Activated CD4-positive, alpha-beta memory T cell treated with anti-CD3 and anti-CD28 coated beads for 36 hours (primary cell): ENCODE data around the gene STX1B. TPM values are rescaled to one million over a fixed set of nuclear protein-coding genes. Genes with fewer than 3 reads are reported as not detected.

Experiments
- CTCF ChIA-PET: fragments of 350-600 bp; sonication (Branson Sonifier 250); formaldehyde crosslinking; loops from one replicate; lab custom pipeline; 2021; ENCODE audit warnings: antibody characterized with exemption, inconsistent platforms; lab: Charles Lee
- POLR2A ChIA-PET: fragments of 350-600 bp; sonication (Branson Sonifier 250); formaldehyde crosslinking; loops from one replicate; lab custom pipeline; 2021; ENCODE audit warnings: antibody characterized with exemption; lab: Charles Lee
- DNase-seq: peaks from one replicate; pipeline ENCODE4 v3.0.0-alpha.2; 2020
- H3K27ac Mint-ChIP-seq: one replicate; pipeline ENCODE4 v1.8.0; 2021; ENCODE audit warnings: mixed read lengths
- H3K27me3 Mint-ChIP-seq: one replicate; pipeline ENCODE4 v1.8.0; 2021; ENCODE audit warnings: mixed read lengths
- H3K36me3 Mint-ChIP-seq: one replicate; pipeline ENCODE4 v1.8.0; 2021; ENCODE audit warnings: mixed read lengths
- H3K4me1 Mint-ChIP-seq: one replicate; pipeline ENCODE4 v1.8.0; 2021; ENCODE audit warnings: low read depth, mixed read lengths
- H3K4me3 Mint-ChIP-seq: one replicate; pipeline ENCODE4 v1.8.0; 2021; ENCODE audit warnings: mild to moderate bottlenecking, mixed read lengths
- H3K9me3 Mint-ChIP-seq: one replicate; pipeline ENCODE4 v1.8.0; 2021; ENCODE audit warnings: mixed read lengths
- intact Hi-C: fragments of 100-400 bp; cut with micrococcal nuclease; formaldehyde crosslinking; loops from one replicate; pipeline ENCODE4 v1.15.1; 2023
- total RNA-seq, 2 experiments: library from RNA; stranded (reverse); gene quantifications; one replicate each; pipeline ENCODE4 v1.2.3, GENCODE V29; 2021

Gene STX1B
- total RNA-seq, 2 experiments from 2014 or later = 0.92 to 1.0 TPM

- H3K9me3 Mint-ChIP-seq = no peaks in the 10 kb centered on the region
- intact Hi-C loops = no loop called here
- peaks cover 57% of the 10 kb centered on the region for H3K36me3 Mint-ChIP-seq
- DNase-seq = no peak
- ChIA-PET POLR2A (no interaction called here), CTCF (no interaction called here)
- no peaks in the 10 kb centered on the region for H3K27me3 Mint-ChIP-seq
- no peaks in the 10 kb centered on the region for H3K4me1 Mint-ChIP-seq
- H3K27ac Mint-ChIP-seq = no peak overlapping the region
- no peak overlapping the region for H3K4me3 Mint-ChIP-seq
Observed at GRCh38 chr16:30971298-30971697, 39.1 kb downstream of the STX1B start.

GRCh38 chr16:30969246-30969842 is 41.1 kb downstream of the STX1B start:
- DNase-seq = no peak
- intact Hi-C loops = no loop called here
- no peaks in the 10 kb centered on the region for H3K9me3 Mint-ChIP-seq
- peaks cover 65% of the 10 kb centered on the region for H3K36me3 Mint-ChIP-seq
- POLR2A ChIA-PET = no interaction called here
- H3K4me1 Mint-ChIP-seq = no peaks in the 10 kb centered on the region
- no peaks in the 10 kb centered on the region for H3K27me3 Mint-ChIP-seq
- no peak overlapping the region for H3K27ac Mint-ChIP-seq
- H3K4me3 Mint-ChIP-seq = no peak overlapping the region
- CTCF ChIA-PET = interaction anchor here (0.6 to 1.4 kb wide), 3 partner anchors 12 to 54 kb away, joined by 3 to 4 read pairs (median 4); no protein-coding TSS in a partner anchor

- no peak for DNase-seq
- Mint-ChIP-seq H3K9me3 (no peaks in the 10 kb centered on the region), H3K27ac (no peak overlapping the region), H3K4me3 (no peak overlapping the region), H3K4me1 (no peaks in the 10 kb centered on the region), H3K36me3 (peaks cover 64% of the 10 kb centered on the region), H3K27me3 (no peaks in the 10 kb centered on the region)
- POLR2A ChIA-PET = no interaction called here
- intact Hi-C loops = no loop called here
- CTCF ChIA-PET = no interaction called here
Observed at GRCh38 chr16:30967795-30968194, 42.6 kb downstream of the STX1B start.

- intact Hi-C loops = no loop called here
- no peaks in the 10 kb centered on the region for H3K4me1 Mint-ChIP-seq
- POLR2A ChIA-PET = no interaction called here
- no peak overlapping the region for H3K27ac Mint-ChIP-seq
- CTCF ChIA-PET = no interaction called here
- H3K4me3 Mint-ChIP-seq = no peak overlapping the region
- H3K27me3 Mint-ChIP-seq = no peaks in the 10 kb centered on the region
- DNase-seq = no peak
- H3K36me3 Mint-ChIP-seq = peaks cover 60% of the 10 kb centered on the region
- no peaks in the 10 kb centered on the region for H3K9me3 Mint-ChIP-seq
Observed at GRCh38 chr16:30966033-30966619, 44.3 kb downstream of the STX1B start.

- intact Hi-C loops = no loop called here
- no peak for DNase-seq
- peaks cover 58% of the 10 kb centered on the region for H3K36me3 Mint-ChIP-seq
- no peaks in the 10 kb centered on the region for H3K9me3 Mint-ChIP-seq
- H3K4me1 Mint-ChIP-seq = no peaks in the 10 kb centered on the region
- ChIA-PET CTCF (no interaction called here), POLR2A (no interaction called here)
- no peak overlapping the region for H3K4me3 Mint-ChIP-seq
- no peaks in the 10 kb centered on the region for H3K27me3 Mint-ChIP-seq
- H3K27ac Mint-ChIP-seq = no peak overlapping the region
Observed at GRCh38 chr16:30965436-30965835, 45.0 kb downstream of the STX1B start.

- DNase-seq = no peak
- intact Hi-C loops = no loop called here
- Mint-ChIP-seq H3K4me3 (no peak overlapping the region), H3K36me3 (peaks cover 63% of the 10 kb centered on the region), H3K27me3 (no peaks in the 10 kb centered on the region), H3K27ac (no peak overlapping the region), H3K4me1 (peaks cover 7% of the 10 kb centered on the region), H3K9me3 (no peaks in the 10 kb centered on the region)
- ChIA-PET CTCF (interaction anchor here (1.1 to 1.5 kb wide), 3 partner anchors 10 to 29 kb away, joined by 3 read pairs; no protein-coding TSS in a partner anchor), POLR2A (interaction anchor here (1.0 kb wide), 1 partner anchor 14 kb away, joined by 3 read pairs; no protein-coding TSS in a partner anchor)
Observed at GRCh38 chr16:30964574-30965226, 45.7 kb downstream of the STX1B start.

- Mint-ChIP-seq H3K4me1 (peaks cover 14% of the 10 kb centered on the region), H3K27ac (no peak overlapping the region), H3K36me3 (peaks cover 63% of the 10 kb centered on the region), H3K4me3 (no peak overlapping the region), H3K27me3 (no peaks in the 10 kb centered on the region), H3K9me3 (no peaks in the 10 kb centered on the region)
- POLR2A ChIA-PET = interaction anchor here (1.0 kb wide), 1 partner anchor 13 kb away, joined by 3 read pairs; no protein-coding TSS in a partner anchor
- intact Hi-C loops = no loop called here
- DNase-seq = no peak
- CTCF ChIA-PET = interaction anchor here (1.1 to 1.5 kb wide), 3 partner anchors 9 to 28 kb away, joined by 3 read pairs; no protein-coding TSS in a partner anchor
Observed at GRCh38 chr16:30963925-30964511, 46.4 kb downstream of the STX1B start.

GRCh38 chr16:30961384-30961783 is 49.1 kb downstream of the STX1B start:
- Mint-ChIP-seq H3K27me3 (no peaks in the 10 kb centered on the region), H3K36me3 (peaks cover 58% of the 10 kb centered on the region), H3K4me3 (no peak overlapping the region), H3K4me1 (peaks cover 21% of the 10 kb centered on the region), H3K9me3 (no peaks in the 10 kb centered on the region), H3K27ac (no peak overlapping the region)
- ChIA-PET POLR2A (no interaction called here), CTCF (interaction anchor here (0.6 to 0.7 kb wide), 2 partner anchors 20 to 158 kb away, joined by 3 to 4 read pairs; no protein-coding TSS in a partner anchor)
- intact Hi-C loops = no loop called here
- no peak for DNase-seq

GRCh38 chr16:30958175-30959079 is 52.0 kb downstream of the STX1B start:
- DNase-seq = no peak
- Mint-ChIP-seq H3K27me3 (no peaks in the 10 kb centered on the region), H3K4me1 (peaks cover 26% of the 10 kb centered on the region), H3K9me3 (no peaks in the 10 kb centered on the region), H3K27ac (peak overlapping the region; percentile 82), H3K4me3 (peak overlapping the region; percentile 88), H3K36me3 (peaks cover 39% of the 10 kb centered on the region)
- intact Hi-C loops = loop anchor here (5.0 kb wide), 2 partner anchors 39 to 134 kb away; partner anchors contain the start of gene VKORC1
- CTCF ChIA-PET = interaction anchor here (1.1 kb wide), 1 partner anchor 184 kb away, joined by 4 read pairs; no protein-coding TSS in a partner anchor
- POLR2A ChIA-PET = interaction anchor here (1.1 kb wide), 2 partner anchors 116 to 184 kb away, joined by 3 to 6 read pairs; partner anchors contain the start of genes ZNF646 and ZNF668

GRCh38 chr16:30957456-30958174 is 52.8 kb downstream of the STX1B start, which contains the start of gene SETD1A:
TSS of gene SETD1A (plus strand) at chr16:30957754. CDS start at chr16:30958732, 978 bp downstream.
- DNase-seq = peak; percentile 97
- Mint-ChIP-seq H3K4me1 (peaks cover 26% of the 10 kb centered on the region), H3K9me3 (no peaks in the 10 kb centered on the region), H3K27ac (peak within 1 kb of the TSS; percentile 99), H3K4me3 (peak within 1 kb of the TSS; percentile 92), H3K27me3 (no peaks in the 10 kb centered on the region), H3K36me3 (peaks cover 33% of the 10 kb centered on the region)
- ChIA-PET POLR2A (interaction anchor here (0.9 to 1.1 kb wide), 2 partner anchors 116 to 184 kb away, joined by 3 to 5 read pairs; partner anchors contain the start of genes ZNF646 and ZNF668), CTCF (no interaction called here)
- intact Hi-C loops = loop anchor here (1.0 to 5.0 kb wide), 7 partner anchors 35 to 912 kb away; partner anchors contain the start of genes VKORC1, ZNF646 and ZNF668
